DMS79 (cell line): ENCODE measurements around the gene ADRM1.

ENCODE experiments used
- DNase-seq: peaks from one replicate; lab custom pipeline; 2025; lab: John Stamatoyannopoulos, UW

ADRM1 gene

GRCh38 chr20:62311832-62312661, 9.2 kb downstream of the ADRM1 start:
- no peak for DNase-seq

GRCh38 chr20:62312662-62312977, 9.8 kb downstream of the ADRM1 start:
- DNase-seq, result no peak

- no peak for DNase-seq
These were observed 10.2 kb downstream of the ADRM1 start for GRCh38 chr20:62313021-62313420.

GRCh38 chr20:62313460-62314338, 10.9 kb downstream of the ADRM1 start:
- no peak for DNase-seq

GRCh38 chr20:62314339-62314638, 11.5 kb downstream of the ADRM1 start:
- no peak for DNase-seq

GRCh38 chr20:62314711-62315302, 12.0 kb downstream of the ADRM1 start:
- DNase-seq, result no peak

GRCh38 chr20:62315773-62316172, 13.0 kb downstream of the ADRM1 start:
- DNase-seq, result no peak

- no peak for DNase-seq
These were observed 13.8 kb downstream of the ADRM1 start for GRCh38 chr20:62316331-62317166.

- DNase-seq, result no peak
These were observed 14.4 kb downstream of the ADRM1 start for GRCh38 chr20:62317167-62317655.

- no peak for DNase-seq
These were observed 15.9 kb downstream of the ADRM1 start for GRCh38 chr20:62318400-62319345.

GRCh38 chr20:62319346-62319909, 16.6 kb downstream of the ADRM1 start:
- no peak for DNase-seq

- no peak for DNase-seq
These were observed 18.0 kb downstream of the ADRM1 start for GRCh38 chr20:62320581-62321354.

GRCh38 chr20:62321521-62321948, 18.7 kb downstream of the ADRM1 start:
- DNase-seq, result no peak

- no peak for DNase-seq
These were observed 19.2 kb downstream of the ADRM1 start for GRCh38 chr20:62321975-62322374.

- no peak for DNase-seq
These were observed 19.8 kb downstream of the ADRM1 start for GRCh38 chr20:62322492-62323041.

GRCh38 chr20:62323146-62323979, 20.6 kb downstream of the ADRM1 start:
- DNase-seq, result no peak

GRCh38 chr20:62323980-62324906, 21.4 kb downstream of the ADRM1 start:
- no peak for DNase-seq
